ENCODE data around the gene LIN7B. TPM values are rescaled to one million over a fixed set of nuclear protein-coding genes. Genes with fewer than 3 reads are reported as not detected.

Gene LIN7B
- total and polyA plus RNA-seq, 2 donors (not counting 1 experiment from before 2014, with no cell fraction given) = 2.6 to 10.9 TPM

DNA sequence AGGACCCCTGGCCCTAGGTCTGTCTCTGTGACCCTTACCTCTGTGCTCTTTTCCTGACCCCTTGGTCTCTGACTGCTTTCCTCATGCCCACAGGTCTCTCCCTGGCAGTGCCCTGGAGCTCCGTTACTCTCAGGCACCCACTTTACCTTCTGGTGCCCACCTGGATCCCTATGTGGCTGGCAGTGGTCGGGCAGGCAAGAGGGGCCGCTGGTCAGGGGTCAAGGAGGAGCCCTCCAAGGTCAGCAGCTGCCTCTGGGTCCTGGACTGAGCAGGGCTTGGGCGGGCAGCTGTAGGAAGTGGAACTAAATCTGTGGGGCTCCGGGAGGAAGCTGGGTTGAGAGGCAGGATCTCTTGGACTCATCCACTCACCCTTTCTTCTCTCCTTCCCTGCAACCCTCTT, 21.5 kb downstream of the LIN7B start:
- no peak overlapping the region for H3K27ac ChIP-seq (ENCODE audit: insufficient read depth, low read length)
- H3K36me3 ChIP-seq (ENCODE audit: control insufficient read depth, insufficient read depth, low read length) = no peaks in the 10 kb centered on the region

DNA sequence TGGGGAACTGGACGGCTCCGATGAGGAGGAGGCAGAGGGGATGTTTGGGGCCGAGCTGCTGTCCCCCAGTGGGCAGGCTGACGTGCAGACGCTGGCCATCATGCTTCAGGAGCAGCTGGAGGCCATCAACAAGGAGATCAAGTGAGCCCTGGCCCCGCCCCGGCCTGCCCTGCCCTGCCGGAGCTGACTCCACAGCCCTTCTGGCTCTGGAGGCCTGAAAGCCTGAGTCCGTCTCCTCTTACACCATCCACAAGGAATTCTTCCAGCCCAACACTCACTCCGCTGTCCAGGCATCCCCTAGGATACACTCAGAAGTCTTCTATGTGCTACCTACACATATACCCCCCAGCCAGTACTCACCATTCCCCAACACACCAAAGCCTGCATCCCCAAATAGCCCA, 22.6 kb downstream of the LIN7B start:
- H3K4me1 ChIP-seq (ENCODE audit: control insufficient read depth, extremely low read depth, insufficient read depth, low read length) = peaks cover 5% of the 10 kb centered on the region
- H3K27ac ChIP-seq (ENCODE audit: insufficient read depth, low read length) = no peak overlapping the region
- TF ChIP-seq, protein P1, sequence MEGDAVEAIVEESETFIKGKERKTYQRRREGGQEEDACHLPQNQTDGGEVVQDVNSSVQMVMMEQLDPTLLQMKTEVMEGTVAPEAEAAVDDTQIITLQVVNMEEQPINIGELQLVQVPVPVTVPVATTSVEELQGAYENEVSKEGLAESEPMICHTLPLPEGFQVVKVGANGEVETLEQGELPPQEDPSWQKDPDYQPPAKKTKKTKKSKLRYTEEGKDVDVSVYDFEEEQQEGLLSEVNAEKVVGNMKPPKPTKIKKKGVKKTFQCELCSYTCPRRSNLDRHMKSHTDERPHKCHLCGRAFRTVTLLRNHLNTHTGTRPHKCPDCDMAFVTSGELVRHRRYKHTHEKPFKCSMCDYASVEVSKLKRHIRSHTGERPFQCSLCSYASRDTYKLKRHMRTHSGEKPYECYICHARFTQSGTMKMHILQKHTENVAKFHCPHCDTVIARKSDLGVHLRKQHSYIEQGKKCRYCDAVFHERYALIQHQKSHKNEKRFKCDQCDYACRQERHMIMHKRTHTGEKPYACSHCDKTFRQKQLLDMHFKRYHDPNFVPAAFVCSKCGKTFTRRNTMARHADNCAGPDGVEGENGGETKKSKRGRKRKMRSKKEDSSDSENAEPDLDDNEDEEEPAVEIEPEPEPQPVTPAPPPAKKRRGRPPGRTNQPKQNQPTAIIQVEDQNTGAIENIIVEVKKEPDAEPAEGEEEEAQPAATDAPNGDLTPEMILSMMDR (conservative IDR thresholded peaks at IDR 0.05 in 1 of 2, IDR thresholded peaks at IDR 0.05 in 1 of 2; ENCODE audit: low read depth in 1 of 2, low read length in 2 of 2) = no peak
- TF ChIP-seq EZH2 (IDR thresholded peaks at IDR 0.05; ENCODE audit: low read length, missing control alignments) = no peak
- peak overlapping the region; percentile 17 for H2AFZ ChIP-seq (ENCODE audit: low read length)
- H4K20me1 ChIP-seq (ENCODE audit: control insufficient read depth, extremely low read depth, insufficient read depth, low read length) = no peaks in the 10 kb centered on the region
- H3K79me2 ChIP-seq (ENCODE audit: control insufficient read depth, insufficient read depth, low read length) = no peaks in the 10 kb centered on the region
- no peak overlapping the region for H3K9ac ChIP-seq (ENCODE audit: insufficient read depth, low read length)
- H3K27me3 ChIP-seq (ENCODE audit: control insufficient read depth, insufficient read depth, low read length) = no peaks in the 10 kb centered on the region
- no peaks in the 10 kb centered on the region for H3K36me3 ChIP-seq (ENCODE audit: control insufficient read depth, insufficient read depth, low read length)
- H3K4me3 ChIP-seq (replicated peaks in 1 of 4; ENCODE audit: control extremely low read depth in 1 of 4, insufficient read depth in 1 of 4, low read depth in 3 of 4, low read length in 4 of 4) = peak overlapping the region in 1 of 4 experiments; percentile 4
- no peaks in the 10 kb centered on the region for H3K9me3 ChIP-seq (ENCODE audit: control insufficient read depth, insufficient read depth, low read depth, low read length)
- H3K4me2 ChIP-seq (ENCODE audit: extremely low read depth, insufficient read depth, low read length) = no peak overlapping the region
- DNase-seq (ENCODE audit: low read depth in 2 of 2) = peak in 1 of 2 donors; percentile 58

More for the DNA sequence above, 21.5 kb downstream of the LIN7B start:
- TF ChIP-seq EZH2 (IDR thresholded peaks at IDR 0.05; ENCODE audit: low read length, missing control alignments) = no peak
- Histone ChIP-seq H4K20me1 (ENCODE audit: control insufficient read depth, extremely low read depth, insufficient read depth, low read length) (no peaks in the 10 kb centered on the region), H3K27me3 (ENCODE audit: control insufficient read depth, insufficient read depth, low read length) (no peaks in the 10 kb centered on the region), H3K4me3 (replicated peaks in 1 of 4; ENCODE audit: control extremely low read depth in 1 of 4, insufficient read depth in 1 of 4, low read depth in 3 of 4, low read length in 4 of 4) (no peak overlapping the region), H3K9ac (ENCODE audit: insufficient read depth, low read length) (no peak overlapping the region), H3K4me1 (ENCODE audit: control insufficient read depth, extremely low read depth, insufficient read depth, low read length) (peaks cover 5% of the 10 kb centered on the region), H3K4me2 (ENCODE audit: extremely low read depth, insufficient read depth, low read length) (no peak overlapping the region), H3K9me3 (ENCODE audit: control insufficient read depth, insufficient read depth, low read depth, low read length) (no peaks in the 10 kb centered on the region), H3K79me2 (ENCODE audit: control insufficient read depth, insufficient read depth, low read length) (no peaks in the 10 kb centered on the region), H2AFZ (ENCODE audit: low read length) (no peak overlapping the region)
- DNase-seq (ENCODE audit: low read depth in 2 of 2) = no peak

DNA sequence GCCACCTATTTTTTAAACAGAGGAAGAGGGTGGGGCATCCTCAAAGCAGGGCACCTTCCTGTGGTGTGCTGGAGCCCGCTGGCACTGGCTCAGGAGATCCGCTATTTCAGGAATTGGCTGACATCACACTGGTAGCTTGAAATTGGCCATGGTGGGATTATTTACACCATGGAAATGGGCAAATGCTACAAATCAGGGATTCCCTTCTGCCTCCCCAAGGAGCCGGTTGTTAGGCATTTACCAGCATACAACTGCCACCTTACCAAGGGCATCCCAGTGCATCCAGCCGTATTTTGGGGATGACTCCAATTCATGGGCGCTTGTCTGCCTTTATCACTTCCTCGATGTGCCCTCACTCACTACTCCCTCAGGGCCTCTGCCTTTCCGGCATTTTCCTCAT, 26.8 kb downstream of the LIN7B start:
- no peak for TF ChIP-seq EZH2 (IDR thresholded peaks at IDR 0.05; ENCODE audit: low read length, missing control alignments)
- TF ChIP-seq, protein P1 (conservative IDR thresholded peaks at IDR 0.05 in 1 of 2, IDR thresholded peaks at IDR 0.05 in 1 of 2; ENCODE audit: low read depth in 1 of 2, low read length in 2 of 2) = no peak
- Histone ChIP-seq H3K27me3 (ENCODE audit: control insufficient read depth, insufficient read depth, low read length) (no peaks in the 10 kb centered on the region), H3K4me3 (replicated peaks in 1 of 4; ENCODE audit: control extremely low read depth in 1 of 4, insufficient read depth in 1 of 4, low read depth in 3 of 4, low read length in 4 of 4) (no peak overlapping the region), H3K4me2 (ENCODE audit: extremely low read depth, insufficient read depth, low read length) (no peak overlapping the region), H3K36me3 (ENCODE audit: control insufficient read depth, insufficient read depth, low read length) (no peaks in the 10 kb centered on the region), H3K4me1 (ENCODE audit: control insufficient read depth, extremely low read depth, insufficient read depth, low read length) (peaks cover 9% of the 10 kb centered on the region), H3K79me2 (ENCODE audit: control insufficient read depth, insufficient read depth, low read length) (no peaks in the 10 kb centered on the region), H2AFZ (ENCODE audit: low read length) (no peak overlapping the region), H4K20me1 (ENCODE audit: control insufficient read depth, extremely low read depth, insufficient read depth, low read length) (no peaks in the 10 kb centered on the region), H3K9me3 (ENCODE audit: control insufficient read depth, insufficient read depth, low read depth, low read length) (no peaks in the 10 kb centered on the region), H3K27ac (ENCODE audit: insufficient read depth, low read length) (no peak overlapping the region), H3K9ac (ENCODE audit: insufficient read depth, low read length) (no peak overlapping the region)
- DNase-seq (ENCODE audit: low read depth in 2 of 2) = no peak
